ENCODE data around the gene SMC5. TPM values are rescaled to one million over a fixed set of nuclear protein-coding genes. Genes with fewer than 3 reads are reported as not detected.

The SMC5 gene
- polyA plus RNA-seq, 1 of the 3 experiments (the other 2 are of a cell fraction): 5.3 TPM

GRCh38 chr9:70229026-70229425 lies 29.8 kb upstream of the SMC5 start (continued):
- TF ChIP-seq CTCF (IDR thresholded peaks at IDR 0.05) (no peak), TCF12 (IDR thresholded peaks at IDR 0.05) (no peak), EZH2phosphoT487 (IDR thresholded peaks at IDR 0.05; ENCODE audit: borderline replicate concordance, low read depth) (no peak), MEF2A (IDR thresholded peaks at IDR 0.05; ENCODE audit: borderline replicate concordance, low read depth) (no peak), RFX5 (IDR thresholded peaks at IDR 0.05; ENCODE audit: low read length) (no peak)

GRCh38 chr9:70229579-70229978 lies 29.2 kb upstream of the SMC5 start:
- Histone ChIP-seq H3F3A (replicated peaks; ENCODE audit: insufficient read depth) (no peaks in the 10 kb centered on the region), H3K4me3 (ENCODE audit: low read depth in 2 of 2, low read length in 1 of 2) (no peak overlapping the region), H3K4me2 (no peak overlapping the region), H3K27me3 (ENCODE audit: insufficient read depth) (no peaks in the 10 kb centered on the region), H3K4me1 (ENCODE audit: control insufficient read depth in 1 of 2, insufficient read depth in 2 of 2, low read depth in 1 of 2, low read length in 1 of 2) (no peaks in the 10 kb centered on the region), H3K36me3 (replicated peaks in 1 of 2; ENCODE audit: control insufficient read depth in 1 of 2, insufficient read depth in 2 of 2, low read length in 1 of 2) (peaks cover 0 to 4% of the 10 kb centered on the region in 2 experiments), H2AFZ (ENCODE audit: low read depth) (no peak overlapping the region; the same call in 1 of the 2 replicates), H3K9me3 (no peaks in the 10 kb centered on the region), H3K9me2 (no peaks in the 10 kb centered on the region), H4K20me1 (ENCODE audit: insufficient read depth) (no peaks in the 10 kb centered on the region), H3K9ac (peak overlapping the region; percentile 4; the same call in 1 of the 2 replicates), H3K79me2 (ENCODE audit: insufficient read depth) (no peaks in the 10 kb centered on the region), H3K27ac (ENCODE audit: low read depth in 2 of 2, low read length in 1 of 2) (no peak overlapping the region; a peak in 1 of 4 replicates)
- WGBS (ENCODE audit: low lambda C conversion rate): 19% methylated on average over 3 of the region's 3 CpGs
- DNase-seq: no peak
- TF ChIP-seq RAD21 (IDR thresholded peaks at IDR 0.05; ENCODE audit: low read length) (peak; percentile 70), REST (IDR thresholded peaks at IDR 0.05; ENCODE audit: low read depth, low read length) (no peak), RCOR1 (IDR thresholded peaks at IDR 0.05; ENCODE audit: low read length) (no peak), SMC3 (IDR thresholded peaks at IDR 0.05; ENCODE audit: low read depth, low read length) (peak; percentile 34), POLR2AphosphoS5 (IDR thresholded peaks at IDR 0.05; ENCODE audit: low read depth, low read length) (no peak), GABPA (IDR thresholded peaks at IDR 0.05; ENCODE audit: low read depth) (no peak), EP300 (IDR thresholded peaks at IDR 0.05; ENCODE audit: borderline replicate concordance in 1 of 2, low read depth in 1 of 2, low read length in 1 of 2) (no peak), RFX5 (IDR thresholded peaks at IDR 0.05; ENCODE audit: low read length) (no peak), CTCF (IDR thresholded peaks at IDR 0.05) (peak; percentile 67), RXRA (IDR thresholded peaks at IDR 0.05; ENCODE audit: borderline replicate concordance, low read depth) (no peak), FOXM1 (IDR thresholded peaks at IDR 0.05; ENCODE audit: low read depth) (no peak)
- POLR2A ChIA-PET: no interaction called here
- CTCF ChIA-PET: interaction anchor here (0.6 to 3.5 kb wide), 24 partner anchors 11 to 562 kb away, joined by 3 to 28 read pairs (median 4); no protein-coding TSS in a partner anchor
